Measurements from ENCODE around the gene PEX5L. TPM values are rescaled to one million over a fixed set of nuclear protein-coding genes. Genes with fewer than 3 reads are reported as not detected.

PEX5L gene
- total RNA-seq, 1 experiment from 2014 or later = not detected

GRCh38 chr3:179929091-179929529 lies 107.6 kb downstream of the PEX5L start:
- no peak overlapping the region for H3K4me3 ChIP-seq (replicated peaks in 1 of 2; ENCODE audit: low read depth in 1 of 2, low read length in 2 of 2)
- no peak overlapping the region for H3K27ac ChIP-seq (ENCODE audit: low read depth, low read length)
- H3K9me2 ChIP-seq (ENCODE audit: insufficient read depth) = no peaks in the 10 kb centered on the region
- ChIA-PET RAD21 (ENCODE audit: low non-redundant PET in 1 of 2, low total read pairs in 2 of 2, uncharacterized antibody in 2 of 2, unreplicated experiment in 2 of 2) (no interaction called here), CTCF (interaction anchor here (0.7 to 2.0 kb wide), 18 partner anchors 9 to 673 kb away, joined by 3 to 19 read pairs (median 3); partner anchors contain the start of gene TTC14), POLR2A (interaction anchor here (0.9 kb wide), 1 partner anchor 10 kb away, joined by 3 read pairs; no protein-coding TSS in a partner anchor)
- no peaks in the 10 kb centered on the region for H3K4me1 ChIP-seq (ENCODE audit: control insufficient read depth in 1 of 2, insufficient read depth in 2 of 2, low read length in 2 of 2)
- no peaks in the 10 kb centered on the region for H4K20me1 ChIP-seq (ENCODE audit: insufficient read depth)
- no TSS peak for BruUV-seq (replicated peaks)
- peaks cover 46% of the 10 kb centered on the region for H3K27me3 ChIP-seq (ENCODE audit: insufficient read depth, low read length)
- no peak overlapping the region for H3K4me2 ChIP-seq (ENCODE audit: low read length)
- H3K9ac ChIP-seq (ENCODE audit: low read length) = no peak overlapping the region
- no peak overlapping the region for H2AFZ ChIP-seq (ENCODE audit: low read depth, low read length, poor library complexity, severe bottlenecking)
- H3K36me3 ChIP-seq (ENCODE audit: control insufficient read depth in 1 of 2, insufficient read depth in 2 of 2, low read length in 2 of 2) = no peaks in the 10 kb centered on the region
- TF ChIP-seq, protein P1, sequence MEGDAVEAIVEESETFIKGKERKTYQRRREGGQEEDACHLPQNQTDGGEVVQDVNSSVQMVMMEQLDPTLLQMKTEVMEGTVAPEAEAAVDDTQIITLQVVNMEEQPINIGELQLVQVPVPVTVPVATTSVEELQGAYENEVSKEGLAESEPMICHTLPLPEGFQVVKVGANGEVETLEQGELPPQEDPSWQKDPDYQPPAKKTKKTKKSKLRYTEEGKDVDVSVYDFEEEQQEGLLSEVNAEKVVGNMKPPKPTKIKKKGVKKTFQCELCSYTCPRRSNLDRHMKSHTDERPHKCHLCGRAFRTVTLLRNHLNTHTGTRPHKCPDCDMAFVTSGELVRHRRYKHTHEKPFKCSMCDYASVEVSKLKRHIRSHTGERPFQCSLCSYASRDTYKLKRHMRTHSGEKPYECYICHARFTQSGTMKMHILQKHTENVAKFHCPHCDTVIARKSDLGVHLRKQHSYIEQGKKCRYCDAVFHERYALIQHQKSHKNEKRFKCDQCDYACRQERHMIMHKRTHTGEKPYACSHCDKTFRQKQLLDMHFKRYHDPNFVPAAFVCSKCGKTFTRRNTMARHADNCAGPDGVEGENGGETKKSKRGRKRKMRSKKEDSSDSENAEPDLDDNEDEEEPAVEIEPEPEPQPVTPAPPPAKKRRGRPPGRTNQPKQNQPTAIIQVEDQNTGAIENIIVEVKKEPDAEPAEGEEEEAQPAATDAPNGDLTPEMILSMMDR (IDR thresholded peaks at IDR 0.05 in 2 of 3, conservative IDR thresholded peaks at IDR 0.05 in 1 of 3; ENCODE audit: borderline replicate concordance in 1 of 3, insufficient read depth in 1 of 3, low read depth in 2 of 3, low read length in 2 of 3) = peak; percentile 41 to 83 (median 79); a peak in 5 of 6 replicates
- TF ChIP-seq, protein P2, sequence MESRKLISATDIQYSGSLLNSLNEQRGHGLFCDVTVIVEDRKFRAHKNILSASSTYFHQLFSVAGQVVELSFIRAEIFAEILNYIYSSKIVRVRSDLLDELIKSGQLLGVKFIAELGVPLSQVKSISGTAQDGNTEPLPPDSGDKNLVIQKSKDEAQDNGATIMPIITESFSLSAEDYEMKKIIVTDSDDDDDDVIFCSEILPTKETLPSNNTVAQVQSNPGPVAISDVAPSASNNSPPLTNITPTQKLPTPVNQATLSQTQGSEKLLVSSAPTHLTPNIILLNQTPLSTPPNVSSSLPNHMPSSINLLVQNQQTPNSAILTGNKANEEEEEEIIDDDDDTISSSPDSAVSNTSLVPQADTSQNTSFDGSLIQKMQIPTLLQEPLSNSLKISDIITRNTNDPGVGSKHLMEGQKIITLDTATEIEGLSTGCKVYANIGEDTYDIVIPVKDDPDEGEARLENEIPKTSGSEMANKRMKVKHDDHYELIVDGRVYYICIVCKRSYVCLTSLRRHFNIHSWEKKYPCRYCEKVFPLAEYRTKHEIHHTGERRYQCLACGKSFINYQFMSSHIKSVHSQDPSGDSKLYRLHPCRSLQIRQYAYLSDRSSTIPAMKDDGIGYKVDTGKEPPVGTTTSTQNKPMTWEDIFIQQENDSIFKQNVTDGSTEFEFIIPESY (IDR thresholded peaks at IDR 0.05; ENCODE audit: extremely low read depth, insufficient replicate concordance, low read length) = no peak
- TF ChIP-seq MAX (IDR thresholded peaks at IDR 0.05) = no peak
- TF ChIP-seq CEBPB (IDR thresholded peaks at IDR 0.05; ENCODE audit: low read depth) = no peak
- TF ChIP-seq CBX3 (IDR thresholded peaks at IDR 0.05; ENCODE audit: low read depth) = no peak
- TF ChIP-seq RAD21 (IDR thresholded peaks at IDR 0.05; ENCODE audit: low read depth) = peak; percentile 64
- no peak for TF ChIP-seq SIN3A (IDR thresholded peaks at IDR 0.05; ENCODE audit: low read depth)
- no peak for TF ChIP-seq ELF1 (IDR thresholded peaks at IDR 0.05; ENCODE audit: borderline replicate concordance, low read depth)
- no peak for TF ChIP-seq SP1 (IDR thresholded peaks at IDR 0.05; ENCODE audit: low read depth)
- TF ChIP-seq EZH2phosphoT487 (IDR thresholded peaks at IDR 0.05; ENCODE audit: borderline replicate concordance) = no peak
- TF ChIP-seq EGR1 (IDR thresholded peaks at IDR 0.05; ENCODE audit: low read depth) = no peak
- no peak for TF ChIP-seq FOSL1 (IDR thresholded peaks at IDR 0.05; ENCODE audit: low read depth)
- TF ChIP-seq ZFX (IDR thresholded peaks at IDR 0.05) = no peak
- no peak for TF ChIP-seq YY1 (IDR thresholded peaks at IDR 0.05; ENCODE audit: extremely low read depth, insufficient replicate concordance, low read depth, low read length)
- TF ChIP-seq POLR2AphosphoS5 (IDR thresholded peaks at IDR 0.05; ENCODE audit: low read depth, low read length) = no peak
- no peak for TF ChIP-seq POLR2A (IDR thresholded peaks at IDR 0.05; ENCODE audit: borderline replicate concordance, extremely low read depth, insufficient read depth, insufficient read length)
- TF ChIP-seq, protein P3, sequence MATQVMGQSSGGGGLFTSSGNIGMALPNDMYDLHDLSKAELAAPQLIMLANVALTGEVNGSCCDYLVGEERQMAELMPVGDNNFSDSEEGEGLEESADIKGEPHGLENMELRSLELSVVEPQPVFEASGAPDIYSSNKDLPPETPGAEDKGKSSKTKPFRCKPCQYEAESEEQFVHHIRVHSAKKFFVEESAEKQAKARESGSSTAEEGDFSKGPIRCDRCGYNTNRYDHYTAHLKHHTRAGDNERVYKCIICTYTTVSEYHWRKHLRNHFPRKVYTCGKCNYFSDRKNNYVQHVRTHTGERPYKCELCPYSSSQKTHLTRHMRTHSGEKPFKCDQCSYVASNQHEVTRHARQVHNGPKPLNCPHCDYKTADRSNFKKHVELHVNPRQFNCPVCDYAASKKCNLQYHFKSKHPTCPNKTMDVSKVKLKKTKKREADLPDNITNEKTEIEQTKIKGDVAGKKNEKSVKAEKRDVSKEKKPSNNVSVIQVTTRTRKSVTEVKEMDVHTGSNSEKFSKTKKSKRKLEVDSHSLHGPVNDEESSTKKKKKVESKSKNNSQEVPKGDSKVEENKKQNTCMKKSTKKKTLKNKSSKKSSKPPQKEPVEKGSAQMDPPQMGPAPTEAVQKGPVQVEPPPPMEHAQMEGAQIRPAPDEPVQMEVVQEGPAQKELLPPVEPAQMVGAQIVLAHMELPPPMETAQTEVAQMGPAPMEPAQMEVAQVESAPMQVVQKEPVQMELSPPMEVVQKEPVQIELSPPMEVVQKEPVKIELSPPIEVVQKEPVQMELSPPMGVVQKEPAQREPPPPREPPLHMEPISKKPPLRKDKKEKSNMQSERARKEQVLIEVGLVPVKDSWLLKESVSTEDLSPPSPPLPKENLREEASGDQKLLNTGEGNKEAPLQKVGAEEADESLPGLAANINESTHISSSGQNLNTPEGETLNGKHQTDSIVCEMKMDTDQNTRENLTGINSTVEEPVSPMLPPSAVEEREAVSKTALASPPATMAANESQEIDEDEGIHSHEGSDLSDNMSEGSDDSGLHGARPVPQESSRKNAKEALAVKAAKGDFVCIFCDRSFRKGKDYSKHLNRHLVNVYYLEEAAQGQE (IDR thresholded peaks at IDR 0.05; ENCODE audit: low read depth) = no peak
- H3K9me3 ChIP-seq (ENCODE audit: control insufficient read depth in 1 of 2, insufficient read depth in 1 of 2, low read depth in 1 of 2, low read length in 2 of 2) = no peaks in the 10 kb centered on the region
- intact Hi-C loops (cut with micrococcal nuclease) = loop anchor here (1.0 to 5.0 kb wide), 2 partner anchors 117 to 666 kb away; no protein-coding TSS in a partner anchor
- peak; percentile 69 for ATAC-seq
- DNase-seq (ENCODE audit: low read depth, low spot score) = peak; percentile 37
- H3K79me2 ChIP-seq (ENCODE audit: insufficient read depth, low read length) = no peaks in the 10 kb centered on the region

Measured in HCT116 (cell line).